ENCODE measurements around the gene GATD1.

DNA sequence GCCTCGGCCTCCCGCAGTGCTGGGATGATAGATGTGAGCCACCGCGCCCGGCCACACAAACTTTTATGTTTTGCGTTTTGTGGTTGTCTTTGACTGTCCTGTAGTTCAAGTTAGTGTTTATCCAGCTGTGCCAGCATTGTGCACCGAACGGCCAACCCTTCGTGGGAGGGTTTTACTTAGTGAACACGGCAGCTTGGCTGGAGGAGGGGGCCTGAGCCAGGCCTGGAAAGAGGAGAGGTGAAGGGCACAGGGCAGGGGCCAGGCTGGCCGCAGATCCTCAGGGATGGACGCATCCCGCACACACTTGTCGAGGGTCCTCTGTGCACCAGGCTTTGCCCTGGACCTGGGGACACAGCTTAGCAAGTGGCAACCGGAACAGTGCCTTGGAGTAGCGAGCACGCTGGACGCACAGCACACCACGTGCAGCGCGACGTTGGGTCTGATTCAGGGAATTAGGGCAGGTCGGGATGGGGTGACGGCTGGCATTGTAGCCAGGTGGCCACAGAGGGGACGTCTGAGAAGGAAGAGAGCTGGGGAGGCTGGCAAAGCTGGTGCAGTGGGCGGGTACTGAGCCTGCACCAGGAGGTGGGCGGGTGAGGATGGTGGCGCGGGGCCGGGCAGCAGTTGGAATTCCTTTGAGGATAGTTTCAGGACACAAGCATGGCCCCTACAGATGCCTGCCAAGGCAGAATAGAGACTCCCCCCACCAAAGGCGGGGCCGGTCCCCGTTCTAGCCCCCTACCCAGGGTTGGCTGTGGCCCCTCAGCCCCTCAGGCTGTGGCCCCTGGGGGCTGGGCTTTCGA lies 57.9 kb downstream of the GATD1 start:
- TF ChIP-seq SNAI2 (CRISPR knock-in tag; IDR thresholded peaks at IDR 0.05) (no peak), PPARA (CRISPR knock-in tag; IDR thresholded peaks at IDR 0.05; ENCODE audit: borderline replicate concordance) (no peak), ZNF565 (CRISPR knock-in tag; conservative IDR thresholded peaks at IDR 0.05; ENCODE audit: low read depth) (no peak), ZFP3 (CRISPR knock-in tag; IDR thresholded peaks at IDR 0.05) (no peak), ZNF70 (CRISPR knock-in tag; IDR thresholded peaks at IDR 0.05) (no peak), RARB (CRISPR knock-in tag; IDR thresholded peaks at IDR 0.05) (no peak), TOX (CRISPR knock-in tag; IDR thresholded peaks at IDR 0.05; ENCODE audit: borderline replicate concordance) (no peak), GLIS3 (CRISPR knock-in tag; IDR thresholded peaks at IDR 0.05) (no peak), ARNTL (CRISPR knock-in tag; IDR thresholded peaks at IDR 0.05; ENCODE audit: borderline replicate concordance, low read depth) (no peak)
- TF ChIP-seq, protein P1, sequence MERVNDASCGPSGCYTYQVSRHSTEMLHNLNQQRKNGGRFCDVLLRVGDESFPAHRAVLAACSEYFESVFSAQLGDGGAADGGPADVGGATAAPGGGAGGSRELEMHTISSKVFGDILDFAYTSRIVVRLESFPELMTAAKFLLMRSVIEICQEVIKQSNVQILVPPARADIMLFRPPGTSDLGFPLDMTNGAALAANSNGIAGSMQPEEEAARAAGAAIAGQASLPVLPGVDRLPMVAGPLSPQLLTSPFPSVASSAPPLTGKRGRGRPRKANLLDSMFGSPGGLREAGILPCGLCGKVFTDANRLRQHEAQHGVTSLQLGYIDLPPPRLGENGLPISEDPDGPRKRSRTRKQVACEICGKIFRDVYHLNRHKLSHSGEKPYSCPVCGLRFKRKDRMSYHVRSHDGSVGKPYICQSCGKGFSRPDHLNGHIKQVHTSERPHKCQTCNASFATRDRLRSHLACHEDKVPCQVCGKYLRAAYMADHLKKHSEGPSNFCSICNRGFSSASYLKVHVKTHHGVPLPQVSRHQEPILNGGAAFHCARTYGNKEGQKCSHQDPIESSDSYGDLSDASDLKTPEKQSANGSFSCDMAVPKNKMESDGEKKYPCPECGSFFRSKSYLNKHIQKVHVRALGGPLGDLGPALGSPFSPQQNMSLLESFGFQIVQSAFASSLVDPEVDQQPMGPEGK (CRISPR knock-in tag; IDR thresholded peaks at IDR 0.05; ENCODE audit: borderline replicate concordance) = no peak
- TF ChIP-seq, protein P2, sequence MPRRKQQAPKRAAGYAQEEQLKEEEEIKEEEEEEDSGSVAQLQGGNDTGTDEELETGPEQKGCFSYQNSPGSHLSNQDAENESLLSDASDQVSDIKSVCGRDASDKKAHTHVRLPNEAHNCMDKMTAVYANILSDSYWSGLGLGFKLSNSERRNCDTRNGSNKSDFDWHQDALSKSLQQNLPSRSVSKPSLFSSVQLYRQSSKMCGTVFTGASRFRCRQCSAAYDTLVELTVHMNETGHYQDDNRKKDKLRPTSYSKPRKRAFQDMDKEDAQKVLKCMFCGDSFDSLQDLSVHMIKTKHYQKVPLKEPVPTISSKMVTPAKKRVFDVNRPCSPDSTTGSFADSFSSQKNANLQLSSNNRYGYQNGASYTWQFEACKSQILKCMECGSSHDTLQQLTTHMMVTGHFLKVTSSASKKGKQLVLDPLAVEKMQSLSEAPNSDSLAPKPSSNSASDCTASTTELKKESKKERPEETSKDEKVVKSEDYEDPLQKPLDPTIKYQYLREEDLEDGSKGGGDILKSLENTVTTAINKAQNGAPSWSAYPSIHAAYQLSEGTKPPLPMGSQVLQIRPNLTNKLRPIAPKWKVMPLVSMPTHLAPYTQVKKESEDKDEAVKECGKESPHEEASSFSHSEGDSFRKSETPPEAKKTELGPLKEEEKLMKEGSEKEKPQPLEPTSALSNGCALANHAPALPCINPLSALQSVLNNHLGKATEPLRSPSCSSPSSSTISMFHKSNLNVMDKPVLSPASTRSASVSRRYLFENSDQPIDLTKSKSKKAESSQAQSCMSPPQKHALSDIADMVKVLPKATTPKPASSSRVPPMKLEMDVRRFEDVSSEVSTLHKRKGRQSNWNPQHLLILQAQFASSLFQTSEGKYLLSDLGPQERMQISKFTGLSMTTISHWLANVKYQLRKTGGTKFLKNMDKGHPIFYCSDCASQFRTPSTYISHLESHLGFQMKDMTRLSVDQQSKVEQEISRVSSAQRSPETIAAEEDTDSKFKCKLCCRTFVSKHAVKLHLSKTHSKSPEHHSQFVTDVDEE (CRISPR knock-in tag; IDR thresholded peaks at IDR 0.05) = no peak
- TF ChIP-seq, protein P3, sequence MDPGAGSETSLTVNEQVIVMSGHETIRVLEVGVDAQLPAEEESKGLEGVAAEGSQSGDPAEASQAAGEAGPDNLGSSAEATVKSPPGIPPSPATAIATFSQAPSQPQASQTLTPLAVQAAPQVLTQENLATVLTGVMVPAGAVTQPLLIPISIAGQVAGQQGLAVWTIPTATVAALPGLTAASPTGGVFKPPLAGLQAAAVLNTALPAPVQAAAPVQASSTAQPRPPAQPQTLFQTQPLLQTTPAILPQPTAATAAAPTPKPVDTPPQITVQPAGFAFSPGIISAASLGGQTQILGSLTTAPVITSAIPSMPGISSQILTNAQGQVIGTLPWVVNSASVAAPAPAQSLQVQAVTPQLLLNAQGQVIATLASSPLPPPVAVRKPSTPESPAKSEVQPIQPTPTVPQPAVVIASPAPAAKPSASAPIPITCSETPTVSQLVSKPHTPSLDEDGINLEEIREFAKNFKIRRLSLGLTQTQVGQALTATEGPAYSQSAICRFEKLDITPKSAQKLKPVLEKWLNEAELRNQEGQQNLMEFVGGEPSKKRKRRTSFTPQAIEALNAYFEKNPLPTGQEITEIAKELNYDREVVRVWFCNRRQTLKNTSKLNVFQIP (CRISPR knock-in tag; IDR thresholded peaks at IDR 0.05; ENCODE audit: borderline replicate concordance, low read depth) = no peak
- TF ChIP-seq, protein P4, sequence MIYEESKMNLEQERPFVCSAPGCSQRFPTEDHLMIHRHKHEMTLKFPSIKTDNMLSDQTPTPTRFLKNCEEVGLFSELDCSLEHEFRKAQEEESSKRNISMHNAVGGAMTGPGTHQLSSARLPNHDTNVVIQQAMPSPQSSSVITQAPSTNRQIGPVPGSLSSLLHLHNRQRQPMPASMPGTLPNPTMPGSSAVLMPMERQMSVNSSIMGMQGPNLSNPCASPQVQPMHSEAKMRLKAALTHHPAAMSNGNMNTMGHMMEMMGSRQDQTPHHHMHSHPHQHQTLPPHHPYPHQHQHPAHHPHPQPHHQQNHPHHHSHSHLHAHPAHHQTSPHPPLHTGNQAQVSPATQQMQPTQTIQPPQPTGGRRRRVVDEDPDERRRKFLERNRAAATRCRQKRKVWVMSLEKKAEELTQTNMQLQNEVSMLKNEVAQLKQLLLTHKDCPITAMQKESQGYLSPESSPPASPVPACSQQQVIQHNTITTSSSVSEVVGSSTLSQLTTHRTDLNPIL (CRISPR knock-in tag; IDR thresholded peaks at IDR 0.05; ENCODE audit: low read depth) = no peak

All from SK-N-SH treated with all-trans-retinoic acid at 6 μM for 48 hours (cell line).